LHCN-M2 (cell line): ENCODE results near the gene NEMP2. TPM values are rescaled to one million over a fixed set of nuclear protein-coding genes. Genes with fewer than 3 reads are reported as not detected.
A peak's percentile ranks its signal among the peaks of the same experiment; 100 is the strongest.

Experiments
- DNase-seq: peaks from one replicate; pipeline ENCODE4 v3.0.0-alpha.2; 2012; ENCODE audit warnings: low read depth
- total RNA-seq: library from RNA; depleted of rRNA; stranded (reverse); fragments of >200 nt; gene quantifications from 2 replicates; pipeline ENCODE4 v1.2.3, GENCODE V29; 2014

NEMP2 gene
- total RNA-seq, 1 experiment from 2014 or later, result 13.7 TPM

DNA sequence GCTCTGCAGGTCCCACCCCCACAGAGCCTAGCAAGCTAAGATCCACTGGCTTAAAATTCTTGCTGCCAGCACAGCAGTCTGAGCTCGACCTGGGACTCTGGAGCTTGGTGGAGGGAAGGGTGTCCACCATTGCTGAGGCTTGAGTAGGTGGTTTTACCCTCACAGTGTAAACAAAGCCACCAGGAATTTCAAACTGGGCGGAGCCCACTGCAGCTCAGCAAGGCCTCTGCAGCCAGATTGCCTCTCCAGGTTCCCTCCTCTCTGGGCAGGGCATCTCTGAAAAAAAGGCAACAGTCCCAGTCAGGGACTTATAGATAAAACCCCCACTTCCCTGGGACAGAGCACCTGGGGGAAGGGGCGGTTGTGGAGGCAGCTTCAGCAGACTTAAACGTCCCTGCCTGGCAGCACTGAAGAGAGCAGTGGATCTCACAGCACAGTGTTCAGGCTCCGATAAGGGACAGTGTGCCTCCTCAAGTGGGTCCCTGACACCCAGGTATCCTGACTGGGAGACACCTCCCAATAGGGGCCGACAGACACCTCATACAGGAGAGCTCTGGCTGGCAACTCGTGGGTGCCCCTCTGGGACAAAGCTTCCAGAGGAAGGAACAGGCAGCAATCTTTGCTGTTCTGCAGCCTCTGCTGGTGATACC is 20.0 kb upstream of the NEMP2 start:
- no peak for DNase-seq

DNA sequence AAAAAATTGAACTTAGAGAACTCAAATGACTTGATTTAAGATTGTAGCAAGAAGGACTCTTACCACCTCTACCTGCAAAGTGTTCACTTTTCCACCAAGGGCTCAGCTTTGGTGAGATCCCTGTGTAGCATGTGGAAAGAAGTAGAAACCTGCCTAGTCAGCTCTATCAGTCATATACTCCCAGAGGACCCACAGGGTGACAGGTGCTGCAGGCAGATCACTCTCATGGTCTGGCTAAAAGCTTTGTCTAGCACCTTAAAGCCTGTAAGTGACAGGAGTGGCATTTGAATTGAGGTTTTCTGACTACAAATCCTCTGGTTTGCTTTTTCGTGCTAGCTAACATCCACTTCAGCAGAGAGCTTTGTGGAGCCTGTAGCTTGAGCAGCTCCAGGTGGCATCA is 18.7 kb upstream of the NEMP2 start:
- no peak for DNase-seq

DNA sequence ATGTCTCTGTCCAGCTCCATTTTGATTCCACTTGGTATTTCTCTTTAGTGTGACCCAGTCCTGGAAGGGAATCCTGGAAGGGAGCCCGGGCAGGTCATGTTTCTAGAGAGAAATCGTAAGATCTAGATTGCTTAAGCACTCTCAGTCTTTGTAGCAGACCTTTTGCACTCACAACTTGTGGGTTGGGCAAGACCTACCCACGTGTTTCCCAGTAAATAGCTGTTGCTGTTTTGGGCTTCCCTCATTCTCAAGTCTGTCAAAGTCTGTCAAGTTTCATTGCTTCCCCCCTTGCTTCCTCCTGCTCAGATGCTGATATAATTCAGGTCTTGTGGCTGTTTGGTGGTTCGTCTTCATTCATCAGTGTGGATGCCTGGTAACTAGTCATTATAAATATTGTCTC is 17.4 kb upstream of the NEMP2 start:
- no peak for DNase-seq

DNA sequence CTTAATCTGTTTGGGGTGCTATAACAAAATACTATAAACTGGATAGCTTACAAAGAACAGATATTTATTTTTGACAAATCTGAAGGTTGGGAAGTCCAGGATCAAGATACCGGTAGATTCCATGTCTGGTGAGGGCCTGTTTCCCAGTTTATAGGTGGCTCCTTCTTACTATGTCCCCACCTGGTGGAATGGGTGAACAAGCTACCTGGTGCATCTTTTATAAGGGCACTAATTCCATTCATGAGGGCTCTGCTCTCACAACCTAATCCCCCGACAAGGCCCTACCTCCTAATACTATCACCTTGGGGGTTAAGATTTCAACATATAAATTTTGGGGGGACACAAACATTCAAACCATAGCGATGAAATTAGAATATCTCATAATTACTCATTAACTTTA is 15.6 kb upstream of the NEMP2 start:
- DNase-seq, result no peak

DNA sequence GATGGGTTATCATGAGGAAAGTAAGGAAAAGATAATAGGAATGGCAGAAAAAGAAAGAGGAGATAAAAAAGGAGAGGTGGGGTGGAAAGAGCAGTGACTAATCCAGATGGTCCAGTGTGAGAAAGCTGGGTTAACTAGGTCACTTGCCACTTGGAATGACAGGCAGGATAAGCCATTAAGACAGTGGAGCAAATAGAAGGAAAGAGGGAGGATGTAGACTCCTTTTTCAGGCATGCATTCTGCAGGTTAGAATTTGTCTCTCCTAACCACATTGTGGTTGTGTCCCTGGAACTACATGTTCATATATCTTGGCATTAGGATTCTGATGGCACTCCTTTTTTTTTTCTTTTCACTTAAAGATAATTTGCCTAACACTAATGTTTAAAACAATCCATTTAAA is 13.4 kb upstream of the NEMP2 start:
- peak; percentile 21 for DNase-seq

DNA sequence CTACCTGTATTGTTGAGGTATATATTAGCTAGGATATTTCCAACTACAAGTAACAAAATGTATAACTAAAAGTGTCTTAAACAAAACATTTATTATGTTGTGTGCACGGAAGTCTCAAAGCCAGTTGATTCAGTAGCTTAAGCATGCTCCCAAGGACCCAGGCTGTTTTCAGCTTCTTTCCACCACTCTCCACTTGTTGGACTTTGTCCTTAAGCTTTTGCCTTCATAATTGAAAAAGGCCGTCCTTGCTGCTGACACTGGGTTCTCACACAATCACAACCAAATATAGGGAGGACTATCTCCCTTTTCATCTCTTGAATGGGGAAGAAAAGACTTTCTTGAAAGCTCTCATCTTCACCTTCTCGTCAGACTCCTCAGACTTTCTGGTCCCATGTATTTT is 12.2 kb upstream of the NEMP2 start:
- no peak for DNase-seq

DNA sequence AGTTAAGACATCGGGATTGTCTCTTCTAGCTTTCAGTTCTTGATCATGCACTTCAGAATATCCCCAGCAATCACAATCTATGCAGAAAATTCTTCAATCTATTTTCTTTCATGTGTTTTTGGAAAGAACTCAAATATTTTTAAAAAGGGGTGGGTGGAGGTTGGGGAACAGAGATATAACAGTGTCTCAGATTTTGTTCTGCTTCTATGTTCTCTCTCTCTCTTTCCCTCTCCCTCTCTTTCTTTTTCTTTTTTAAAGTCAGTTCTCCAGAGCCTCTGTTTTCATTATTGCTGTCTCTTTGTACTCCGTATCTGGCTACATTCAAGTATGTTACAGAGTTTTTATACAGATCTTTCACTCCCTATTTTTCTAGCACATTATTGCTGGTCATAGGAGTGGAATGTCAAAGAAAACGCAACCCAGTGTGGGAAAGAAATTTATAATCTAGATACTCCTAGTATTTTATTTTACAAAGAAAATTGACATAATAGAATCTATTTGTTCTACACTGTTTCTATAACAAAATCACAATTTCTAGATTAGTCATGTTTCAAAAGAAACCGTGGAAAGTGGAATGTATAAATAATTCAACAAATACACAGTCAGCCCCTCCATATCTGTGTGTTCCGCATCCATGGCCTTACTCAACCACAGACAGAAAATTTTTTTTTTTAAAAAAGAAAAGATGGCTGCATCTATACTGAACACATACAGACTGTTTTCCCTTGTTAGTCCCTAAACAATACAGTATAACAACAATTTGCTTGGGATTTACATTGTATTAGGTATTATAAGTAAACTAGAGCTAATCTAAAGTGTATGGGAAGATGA is 11.2 kb upstream of the NEMP2 start:
- DNase-seq, result peak; percentile 44

DNA sequence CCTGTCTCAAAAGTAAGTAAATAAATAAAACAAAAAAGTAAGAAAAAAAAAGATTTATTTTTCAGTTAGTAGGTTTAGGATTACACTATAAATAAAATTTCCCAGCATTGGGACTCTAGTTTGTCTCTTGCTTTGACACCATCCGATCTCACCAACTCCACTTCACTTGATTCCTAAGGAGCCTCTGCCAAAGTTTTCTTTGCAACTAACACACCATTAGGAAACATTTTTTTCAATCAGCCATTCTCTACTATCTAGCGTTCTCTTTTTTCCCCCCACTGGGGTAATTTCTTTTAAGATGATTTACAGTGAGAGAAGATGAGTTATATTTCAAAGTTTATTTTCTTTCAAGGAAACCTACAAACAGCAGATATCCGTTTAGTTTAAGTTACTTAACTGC is 10.6 kb upstream of the NEMP2 start:
- DNase-seq, result peak; percentile 9

DNA sequence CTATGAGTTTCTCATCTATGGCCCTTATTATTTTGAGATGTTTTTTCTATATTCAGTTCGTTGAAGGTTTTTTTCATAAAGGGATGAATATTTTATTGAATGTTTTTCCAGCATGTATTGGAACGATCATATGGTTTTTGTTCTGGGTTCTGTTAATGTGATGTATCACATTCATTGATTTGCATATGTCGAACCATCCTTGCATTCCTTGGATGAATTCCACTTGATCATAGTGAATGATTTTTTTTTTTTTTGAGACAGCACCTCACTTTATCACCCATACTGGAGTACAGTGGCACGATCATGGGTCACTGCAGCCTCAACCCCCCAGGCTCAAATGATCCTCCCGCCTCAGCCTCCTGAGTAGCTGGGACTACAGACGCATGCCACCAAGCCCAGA is 5.5 kb upstream of the NEMP2 start:
- peak; percentile 34 for DNase-seq

DNA sequence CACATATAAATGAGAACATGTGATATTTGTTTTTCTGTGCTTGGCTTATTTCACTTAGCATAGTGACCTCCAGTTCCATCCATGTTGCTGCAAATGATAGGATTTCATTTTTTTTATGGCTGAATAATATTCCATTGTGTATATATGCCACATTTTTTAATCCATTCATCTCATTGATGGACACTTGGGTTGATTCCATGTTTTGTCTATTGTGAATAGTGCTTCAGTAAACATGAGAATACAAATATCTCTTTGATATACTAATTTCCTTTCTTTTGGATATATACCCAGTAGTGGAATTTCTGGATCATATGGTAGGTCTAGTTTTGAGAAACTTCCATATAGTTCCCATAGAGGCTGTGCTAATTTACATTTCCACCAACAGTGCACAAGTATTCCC is 3.7 kb upstream of the NEMP2 start:
- no peak for DNase-seq

DNA sequence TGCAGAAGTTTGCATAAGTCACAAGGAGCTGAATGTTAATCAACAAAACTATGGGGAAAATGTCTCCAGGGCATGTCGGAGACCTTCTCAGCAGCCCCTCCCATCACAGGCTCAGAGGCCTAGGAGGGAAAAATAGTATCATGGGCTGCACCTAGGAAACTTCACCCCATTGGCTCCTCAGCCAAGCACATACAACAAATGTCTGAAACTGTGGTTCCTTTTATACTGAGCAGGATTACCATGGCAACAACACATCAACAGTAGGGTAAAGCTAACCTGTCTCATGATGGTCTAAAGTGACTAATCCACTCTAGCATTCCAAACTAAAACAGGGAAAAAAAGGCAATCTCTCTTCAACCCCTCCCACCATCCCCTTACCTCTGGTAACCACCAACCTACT is 3.2 kb upstream of the NEMP2 start:
- peak; percentile 42 for DNase-seq

DNA sequence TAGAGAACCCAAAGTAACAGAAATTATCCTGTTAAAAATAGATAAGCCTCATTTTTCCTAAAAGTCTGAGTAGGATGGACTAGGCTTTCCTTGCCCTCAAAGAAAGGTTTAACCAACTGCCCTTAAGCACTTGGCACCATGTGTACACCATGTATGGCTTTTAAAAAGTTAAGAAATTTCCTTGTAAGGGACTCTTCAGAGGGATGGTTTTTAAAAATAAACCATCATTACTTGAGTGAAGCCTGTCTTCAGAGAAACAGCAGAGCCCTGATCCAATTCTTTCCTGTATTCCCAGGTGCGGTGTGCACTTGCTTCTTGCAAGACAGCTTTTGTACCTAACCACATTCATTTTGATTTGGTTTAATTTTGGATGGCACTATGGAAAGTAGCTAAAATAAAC is 1.1 kb upstream of the NEMP2 start:
- no peak for DNase-seq

DNA sequence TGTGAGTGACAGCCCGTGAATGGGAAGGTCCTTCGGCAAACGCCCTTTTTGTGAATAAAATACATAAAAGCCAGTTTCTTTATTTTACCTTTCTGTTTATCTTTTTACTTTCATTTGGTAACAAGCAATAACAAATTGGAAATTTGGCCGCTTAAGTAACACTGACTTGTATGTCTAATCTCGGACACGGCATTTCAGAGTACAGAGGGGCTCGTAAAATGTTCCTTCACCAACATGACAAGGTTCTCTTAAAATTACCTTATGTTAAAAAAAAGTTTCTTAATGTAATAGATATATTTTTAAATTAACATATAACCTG is 558 bp upstream of the NEMP2 start:
- no peak for DNase-seq

DNA sequence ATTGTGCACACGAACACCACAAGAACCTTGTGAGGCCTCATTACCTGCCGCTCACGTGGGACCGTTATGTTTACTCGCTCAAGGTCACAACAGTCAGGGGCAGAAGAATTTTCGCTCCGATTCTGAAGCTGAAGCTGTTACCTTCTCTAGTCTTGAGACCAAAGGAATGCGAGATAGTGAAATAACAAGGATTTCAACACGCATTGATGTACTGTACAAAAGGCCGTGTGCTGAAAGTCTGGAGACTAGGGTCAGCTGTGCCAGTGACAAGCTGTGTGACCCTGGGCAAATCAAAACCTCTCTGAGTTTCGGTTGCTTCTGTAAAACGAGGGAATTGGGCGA is 583 bp downstream of the NEMP2 start:
- no peak for DNase-seq

DNA sequence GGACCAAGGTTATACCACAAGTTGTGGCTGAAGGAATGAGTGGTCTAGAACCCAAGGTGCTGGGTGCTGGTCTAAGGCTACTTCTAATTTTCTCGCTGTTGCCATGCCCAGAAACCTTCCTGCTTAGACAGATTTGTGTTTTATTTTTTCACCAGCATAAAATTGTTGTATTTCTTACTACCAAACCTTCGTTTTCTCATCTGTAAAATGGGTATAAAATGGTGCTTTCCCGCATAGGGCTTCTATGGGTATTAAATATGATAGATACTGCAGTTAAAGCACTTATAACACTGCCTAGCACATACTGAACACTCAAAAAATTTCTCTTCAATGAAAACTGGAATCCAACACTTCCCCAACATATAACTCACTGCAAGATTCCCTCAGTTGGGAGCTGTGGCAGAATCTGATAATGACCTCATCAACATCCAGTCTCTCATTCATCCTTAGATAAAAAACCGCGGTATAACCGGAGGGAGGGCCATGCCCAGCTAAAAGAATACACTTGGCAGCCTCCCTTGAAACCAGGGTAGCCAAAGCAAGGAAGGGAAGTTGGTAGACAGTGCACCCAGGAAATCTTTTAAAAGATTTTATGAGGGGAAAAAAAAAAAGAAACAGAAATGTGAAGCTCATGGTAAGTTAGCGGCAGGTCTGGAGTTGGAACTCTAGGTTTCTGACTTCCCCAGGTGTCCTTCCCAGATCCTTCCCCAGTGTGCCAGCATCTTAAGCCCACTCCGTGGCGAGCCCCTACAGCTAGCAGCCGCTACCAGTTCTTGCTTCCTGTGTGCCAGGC is 1.2 kb downstream of the NEMP2 start:
- DNase-seq, result peak; percentile 24

DNA sequence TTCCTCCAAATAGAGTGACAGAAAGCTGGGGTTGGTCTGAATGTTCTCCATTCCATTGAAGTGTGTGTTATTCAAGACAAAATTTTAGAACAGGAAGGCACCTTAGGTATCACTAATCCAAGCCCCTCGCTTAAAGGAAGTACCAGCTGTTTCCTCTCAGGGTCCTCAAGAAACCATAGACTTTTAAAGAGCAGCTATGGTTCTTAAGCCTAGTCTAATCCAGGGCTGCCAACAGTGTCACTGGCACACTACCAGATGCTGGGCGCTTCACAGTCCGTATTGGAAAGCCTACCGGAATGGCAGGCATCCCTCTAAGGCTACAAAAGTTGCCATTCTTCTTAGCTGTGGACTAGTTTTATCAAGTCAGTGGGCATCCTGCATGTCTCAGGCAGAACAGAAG is 1.9 kb downstream of the NEMP2 start:
- DNase-seq, result no peak

DNA sequence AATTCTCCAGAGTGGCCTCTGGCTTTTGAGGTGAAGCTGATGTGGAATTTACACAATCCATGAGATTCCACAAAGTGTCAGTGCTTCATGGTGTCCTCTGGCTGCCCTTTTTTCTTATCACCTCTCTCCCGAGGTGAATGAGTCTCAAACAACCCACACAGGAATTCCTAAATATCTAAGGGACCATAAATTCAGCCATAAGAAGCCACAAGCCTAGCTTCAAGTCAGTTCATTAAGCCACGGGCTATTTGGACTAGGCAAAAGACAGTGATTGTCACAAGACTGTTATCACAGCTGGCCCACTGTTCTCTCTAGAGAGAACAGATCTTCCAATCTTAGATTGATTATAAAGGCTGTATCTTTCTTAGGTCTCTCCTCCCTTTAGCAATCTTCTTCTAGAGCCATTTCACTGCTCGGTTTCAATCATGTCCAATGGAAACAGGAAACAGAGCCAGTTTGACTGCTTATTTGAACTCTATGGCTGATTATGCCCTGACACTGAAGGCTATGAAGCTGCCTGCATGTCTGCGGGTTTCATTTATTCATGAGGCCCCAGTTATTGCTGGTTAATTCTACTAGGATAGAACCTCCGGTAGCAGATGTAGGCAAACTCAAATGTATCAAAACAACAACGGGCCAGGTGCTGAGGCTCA is 4.1 kb downstream of the NEMP2 start:
- peak; percentile 62 for DNase-seq

DNA sequence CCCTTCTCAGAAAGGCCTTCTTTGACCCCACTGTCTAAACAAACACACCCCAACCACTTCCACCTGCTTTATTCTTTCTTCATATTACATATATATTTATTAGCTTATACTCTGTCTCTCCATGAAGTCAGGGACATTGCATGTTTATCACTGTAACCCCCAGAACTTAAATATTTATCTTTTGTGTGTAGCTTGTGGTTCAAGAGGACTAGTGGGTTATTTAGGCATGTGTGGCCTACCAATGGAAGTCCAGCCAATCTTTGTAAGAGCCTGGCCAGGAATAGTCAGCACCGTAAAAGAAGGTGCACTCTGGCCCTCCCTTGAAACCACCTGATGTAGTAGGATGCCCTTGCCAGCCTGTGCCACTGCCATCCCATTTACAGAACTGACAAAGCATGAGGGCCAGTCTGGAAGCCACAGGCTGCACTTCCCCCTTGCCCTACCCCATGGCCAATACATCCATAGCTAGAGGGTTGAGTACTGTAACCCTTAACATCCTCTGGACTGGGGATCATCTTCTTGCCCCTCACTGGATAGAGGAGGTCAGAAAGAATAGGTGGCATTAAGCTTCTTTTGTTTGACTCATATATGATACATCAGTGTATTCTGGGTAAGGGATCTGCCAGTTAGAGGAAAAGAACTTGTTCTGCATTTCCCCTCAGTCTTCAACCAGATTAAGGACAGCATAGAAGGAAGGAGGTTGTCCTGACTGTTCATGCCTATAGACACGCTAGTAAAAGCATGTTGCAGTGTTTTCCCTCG is 4.9 kb downstream of the NEMP2 start:
- DNase-seq, result peak; percentile 13

DNA sequence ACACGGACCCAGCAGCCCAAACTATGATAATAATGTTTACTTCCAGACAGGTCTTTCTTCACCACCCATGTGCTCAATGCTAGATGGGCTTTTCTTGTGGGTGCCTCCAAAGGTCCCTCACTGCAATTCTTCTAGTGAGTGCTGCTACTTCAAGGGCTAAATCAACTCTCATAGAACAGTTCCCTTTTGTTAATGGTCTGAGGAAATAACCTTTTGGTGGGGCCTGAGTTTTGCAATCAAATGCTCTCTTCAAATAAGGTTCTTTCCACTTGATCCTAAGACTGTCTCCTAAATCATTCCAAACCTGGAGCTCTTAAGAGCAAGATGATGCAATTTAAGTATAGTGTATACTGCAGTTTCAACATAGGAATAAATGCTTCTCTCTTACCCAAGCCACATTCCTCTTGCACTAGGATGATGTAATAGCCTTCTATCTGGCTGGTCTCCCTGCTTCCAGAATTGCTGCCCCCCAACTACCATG is 6.0 kb downstream of the NEMP2 start:
- DNase-seq, result no peak

DNA sequence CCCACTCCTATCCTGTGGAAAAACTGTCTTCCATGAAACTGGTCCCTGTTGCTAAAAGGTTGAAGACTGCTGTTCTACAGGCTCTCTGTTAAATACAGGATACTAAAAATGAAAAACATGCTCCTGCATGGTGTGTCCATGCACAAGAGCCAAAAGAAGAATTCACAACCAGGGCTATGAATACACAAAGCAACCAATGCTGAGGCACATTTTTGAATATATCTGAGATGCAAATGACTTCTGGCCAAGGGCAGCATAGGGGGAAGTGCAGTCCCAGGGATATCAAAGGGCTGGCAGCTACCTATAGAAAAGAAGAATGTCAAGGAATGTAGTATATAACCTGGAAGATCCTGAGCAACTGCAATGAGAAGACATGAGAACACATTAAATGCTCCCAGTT is 6.6 kb downstream of the NEMP2 start:
- DNase-seq, result no peak

DNA sequence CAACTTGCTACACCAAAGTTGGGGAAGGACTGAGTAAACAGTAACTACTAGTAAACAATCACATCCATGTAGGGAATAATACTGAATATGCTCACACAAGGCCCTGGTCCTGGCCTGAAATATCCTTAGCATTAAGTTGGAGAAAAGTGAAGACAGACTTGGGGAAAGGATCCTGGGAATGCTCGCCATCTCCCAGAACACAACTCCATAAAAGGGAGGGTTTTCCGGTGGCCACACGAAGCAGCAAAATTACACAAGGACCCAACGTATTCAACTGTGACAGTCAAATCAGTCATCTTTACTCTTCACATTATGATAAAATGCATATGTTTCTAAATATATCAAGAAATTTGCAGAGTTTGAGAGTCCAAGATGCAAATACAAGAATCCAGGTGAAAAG is 7.3 kb downstream of the NEMP2 start:
- no peak for DNase-seq
